HG03575 (cell line): ENCODE results near the gene S1PR4.
"Not testable (repeated sequence)": the region's sequence is repeated elsewhere in the genome, so short reads cannot be mapped to it uniquely, and the experiment has no call there.

Experiments
- ATAC-seq: cut with Tn5 transposase; IDR thresholded peaks from one replicate; pipeline ENCODE4 v1.9.1; 2021; ENCODE audit not compliant: unreplicated experiment, insufficient number of reproducible peaks, low FRiP score; ENCODE audit errors: extremely low read depth

Gene S1PR4

GRCh38 chr19:3150739-3151329 is 27.7 kb upstream of the S1PR4 start:
- no peak for ATAC-seq

GRCh38 chr19:3151563-3152418 is 26.8 kb upstream of the S1PR4 start:
- ATAC-seq, result no peak

- ATAC-seq, result no peak
These were observed 26.2 kb upstream of the S1PR4 start for GRCh38 chr19:3152419-3152780.

- no peak for ATAC-seq
These were observed 25.0 kb upstream of the S1PR4 start for GRCh38 chr19:3153286-3154230.

- ATAC-seq, result not testable (repeated sequence)
These were observed 24.1 kb upstream of the S1PR4 start for GRCh38 chr19:3154447-3154846.

GRCh38 chr19:3154957-3155736 is 23.4 kb upstream of the S1PR4 start:
- no peak for ATAC-seq

- ATAC-seq, result no peak
These were observed 21.3 kb upstream of the S1PR4 start for GRCh38 chr19:3157096-3157845.

- no peak for ATAC-seq
These were observed 19.0 kb upstream of the S1PR4 start for GRCh38 chr19:3159565-3159964.

GRCh38 chr19:3160219-3160618 is 18.4 kb upstream of the S1PR4 start:
- ATAC-seq, result no peak

GRCh38 chr19:3161453-3161852 is 17.1 kb upstream of the S1PR4 start:
- no peak for ATAC-seq

- ATAC-seq, result no peak
These were observed 15.9 kb upstream of the S1PR4 start for GRCh38 chr19:3162418-3163229.

- no peak for ATAC-seq
These were observed 15.2 kb upstream of the S1PR4 start for GRCh38 chr19:3163230-3163886.

- no peak for ATAC-seq
These were observed 14.6 kb upstream of the S1PR4 start for GRCh38 chr19:3163943-3164342.

GRCh38 chr19:3167533-3168272 is 10.9 kb upstream of the S1PR4 start:
- no peak for ATAC-seq

- ATAC-seq, result no peak
These were observed 6.5 kb upstream of the S1PR4 start for GRCh38 chr19:3171894-3172672.

- not testable (repeated sequence) for ATAC-seq
These were observed 5.9 kb upstream of the S1PR4 start for GRCh38 chr19:3172673-3173000.
